GM21515 (cell line): ENCODE data around the gene ESR2.
"Not testable (repeated sequence)": the region's sequence is repeated elsewhere in the genome, so short reads cannot be mapped to it uniquely, and the experiment has no call there.

Source experiments
- ATAC-seq: cut with Tn5 transposase; IDR thresholded peaks from one replicate; pipeline ENCODE4 v1.9.1; 2021; ENCODE audit not compliant: unreplicated experiment

The ESR2 gene

DNA sequence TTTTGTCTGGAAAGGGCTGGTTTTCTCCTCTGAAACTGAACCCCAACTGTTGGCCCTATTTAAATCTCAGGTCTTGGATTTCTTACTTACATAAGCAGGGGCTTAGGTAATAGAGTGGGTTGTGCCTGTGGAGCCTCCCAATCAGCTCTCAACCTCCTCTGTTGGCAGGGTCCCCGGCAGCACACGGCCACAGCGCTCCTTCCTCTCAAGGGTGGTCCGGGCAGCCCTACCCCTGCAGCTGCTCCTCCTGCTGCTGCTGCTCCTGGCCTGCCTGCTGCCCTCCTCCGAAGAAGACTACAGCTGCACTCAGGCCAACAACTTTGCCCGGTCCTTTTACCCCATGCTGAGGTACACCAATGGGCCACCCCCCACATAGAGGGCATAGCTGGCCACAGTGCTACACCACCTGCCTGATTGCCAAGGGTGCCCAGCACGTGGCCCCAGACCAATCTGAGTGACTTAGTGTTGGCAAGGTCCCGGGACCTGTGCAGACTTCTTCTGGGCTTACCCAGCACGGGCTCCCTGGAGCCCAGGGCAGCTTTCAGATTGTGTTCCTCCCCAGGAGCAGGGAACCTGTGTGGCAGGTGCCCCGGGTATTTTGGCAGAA lies 68.9 kb downstream of the ESR2 start:
- ATAC-seq = no peak

DNA sequence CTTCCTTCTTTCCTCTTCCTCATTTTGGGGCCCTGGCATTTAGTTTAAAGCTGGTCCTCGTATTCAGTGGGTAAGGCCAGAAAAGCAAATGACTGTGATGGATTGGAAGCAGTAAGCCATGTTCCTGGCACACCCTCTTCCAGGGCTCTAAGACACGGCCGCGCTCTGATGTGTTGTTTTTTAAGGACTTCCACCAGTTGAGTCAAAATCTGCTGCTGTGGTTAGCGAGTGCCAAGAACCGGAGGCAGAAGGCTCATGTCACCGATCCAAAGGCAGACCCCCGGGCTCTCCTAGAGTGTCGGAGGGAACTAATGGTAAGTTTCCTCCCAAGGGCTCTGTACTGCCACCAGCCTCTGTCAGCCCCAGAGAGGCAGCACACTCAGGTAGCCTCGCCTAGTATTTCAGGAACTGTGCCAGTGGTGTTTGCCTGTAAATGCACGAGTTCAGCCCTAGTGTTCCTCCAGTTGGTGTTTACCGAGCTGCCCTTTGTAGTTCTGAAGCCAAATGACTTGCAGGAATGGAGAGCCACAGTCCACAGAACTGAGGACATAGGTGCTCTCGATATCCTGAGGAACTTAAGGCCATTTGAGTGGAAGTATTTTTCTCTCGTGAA lies 72.7 kb downstream of the ESR2 start:
- ATAC-seq = no peak

DNA sequence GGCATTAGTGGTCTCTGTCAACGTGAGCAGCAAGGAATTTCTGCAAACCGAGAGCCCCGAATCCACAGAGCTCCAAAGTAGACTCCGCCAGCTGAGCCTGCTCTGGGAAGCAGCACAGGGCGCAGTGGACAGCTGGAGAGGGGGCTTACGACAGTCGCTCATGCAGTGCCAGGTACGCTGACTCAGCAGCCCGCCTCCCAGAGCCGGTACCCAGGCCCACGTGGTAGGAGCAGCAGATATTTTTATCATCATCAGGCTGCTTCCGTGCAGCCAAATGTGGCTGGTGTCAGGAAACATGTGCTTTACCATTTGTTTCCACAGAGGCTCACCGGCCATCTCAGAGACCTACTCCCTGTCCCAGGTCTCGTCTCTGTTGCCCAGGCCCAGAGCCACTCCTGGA lies 73.7 kb downstream of the ESR2 start:
- no peak for ATAC-seq

DNA sequence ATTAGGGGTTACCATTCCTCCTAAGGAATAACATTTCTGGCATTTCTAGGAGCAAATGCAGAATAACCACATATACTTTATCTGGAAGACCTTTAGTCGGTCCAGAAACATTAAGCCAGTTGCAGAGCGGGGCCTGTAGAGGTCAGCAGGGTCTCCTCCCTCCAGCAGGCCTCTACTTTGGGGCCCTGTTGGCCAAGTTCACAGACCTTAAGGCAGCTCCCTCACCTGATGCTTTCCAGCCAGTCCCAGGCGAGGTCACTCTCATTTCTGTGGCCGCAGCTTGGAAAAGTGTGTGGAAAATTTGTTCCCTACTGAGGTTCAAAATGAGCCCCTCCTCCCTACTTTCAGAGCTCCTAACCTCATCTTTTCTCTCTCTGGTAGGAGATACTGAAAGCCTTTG lies 74.1 kb downstream of the ESR2 start:
- no peak for ATAC-seq

DNA sequence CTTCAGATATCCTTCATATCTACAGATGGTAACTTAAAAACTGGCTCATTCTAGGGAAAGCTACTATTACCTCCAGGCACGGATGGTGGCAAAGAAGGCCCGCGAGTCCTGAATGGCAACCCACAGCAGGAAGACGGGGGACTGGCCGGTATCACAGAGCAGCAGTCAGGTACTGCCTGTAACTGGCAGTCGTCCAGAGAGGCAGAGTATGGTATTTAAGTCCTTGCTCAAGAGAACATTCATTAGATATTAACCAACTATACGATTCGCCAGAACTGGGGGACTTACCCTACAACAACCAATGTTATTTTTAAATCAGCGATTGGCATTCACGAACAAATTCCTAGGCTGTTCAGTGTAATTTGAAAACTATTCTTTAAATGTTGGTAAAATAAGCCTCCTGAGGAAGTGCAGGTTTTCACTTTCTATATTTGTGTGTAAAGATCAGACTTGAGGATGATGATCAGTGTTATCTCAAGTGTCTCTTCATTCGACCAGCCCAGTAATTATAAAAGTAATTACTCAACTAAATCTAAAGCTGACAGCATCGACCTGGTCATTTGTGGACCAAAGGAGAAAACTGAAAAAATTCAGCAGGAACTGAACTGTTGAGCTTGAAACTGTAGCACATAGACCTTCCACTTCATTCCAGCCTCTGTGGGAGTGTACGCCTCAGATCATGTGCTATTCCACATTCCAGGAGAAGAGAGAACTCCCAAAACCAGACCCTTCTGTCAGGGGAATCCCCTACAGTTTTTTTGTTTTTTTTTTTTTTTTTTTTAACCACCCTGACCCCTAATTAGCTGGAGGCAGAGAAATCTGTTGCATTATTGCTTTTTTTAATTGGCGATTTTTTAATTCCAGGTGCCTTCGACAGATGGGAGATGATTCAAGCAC lies 75.6 kb downstream of the ESR2 start:
- ATAC-seq = no peak

DNA sequence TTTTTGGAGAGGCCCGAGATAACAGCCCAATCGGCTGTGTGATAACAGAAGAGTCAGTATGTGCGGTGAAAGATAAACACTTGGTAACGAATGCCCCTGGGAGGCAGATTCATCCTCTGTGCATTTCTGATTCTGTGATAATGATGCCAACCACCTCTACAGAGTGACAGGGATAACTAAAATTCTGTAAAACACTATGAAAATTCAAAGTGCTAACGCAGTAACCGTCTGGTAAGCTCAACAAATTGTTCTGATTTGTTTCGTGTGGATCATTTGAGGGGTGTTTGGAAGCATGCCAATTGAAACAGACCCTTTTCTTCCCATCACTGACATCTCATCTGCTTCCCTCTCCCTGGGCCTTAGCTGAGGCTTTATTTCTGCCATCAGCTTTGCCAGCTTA lies 76.3 kb downstream of the ESR2 start:
- ATAC-seq = no peak

DNA sequence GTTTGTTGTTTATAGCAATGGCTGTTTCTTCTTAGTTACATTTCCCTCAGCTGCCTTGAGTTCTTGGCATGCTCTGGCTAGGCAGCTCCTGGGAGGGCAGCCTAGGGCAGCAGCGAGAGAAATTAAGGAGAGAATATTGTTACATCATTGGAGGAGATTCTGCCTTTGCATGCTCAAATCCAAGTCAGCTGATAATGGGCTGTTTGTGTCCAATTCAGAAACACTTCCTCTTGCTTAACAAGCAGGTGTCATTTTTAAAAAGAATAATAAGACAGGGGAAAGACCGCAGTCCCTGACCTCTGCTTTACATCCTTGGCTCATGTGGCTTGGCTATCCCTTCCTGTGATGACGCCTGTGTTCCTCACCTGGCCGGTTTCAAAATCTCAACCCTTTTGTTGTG lies 76.9 kb downstream of the ESR2 start:
- no peak for ATAC-seq

DNA sequence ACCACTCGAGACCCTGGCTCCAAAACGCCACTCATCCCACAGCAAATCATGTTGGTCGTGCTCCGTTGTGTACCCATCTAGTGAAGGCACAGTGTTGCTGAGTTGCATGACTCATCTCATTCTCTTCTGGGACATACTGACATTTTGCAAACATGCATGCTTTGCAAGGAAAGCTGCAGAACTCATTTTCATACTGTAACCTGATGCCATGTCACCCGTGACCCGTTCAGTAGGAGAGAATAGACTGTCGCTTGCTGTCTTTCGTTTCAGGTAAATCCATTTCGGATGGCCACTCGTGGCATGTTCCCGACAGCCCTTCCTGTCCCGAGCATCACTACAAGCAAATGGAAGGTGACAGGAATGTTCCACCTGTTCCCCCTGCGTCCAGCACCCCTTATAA lies 78.2 kb downstream of the ESR2 start:
- no peak for ATAC-seq

DNA sequence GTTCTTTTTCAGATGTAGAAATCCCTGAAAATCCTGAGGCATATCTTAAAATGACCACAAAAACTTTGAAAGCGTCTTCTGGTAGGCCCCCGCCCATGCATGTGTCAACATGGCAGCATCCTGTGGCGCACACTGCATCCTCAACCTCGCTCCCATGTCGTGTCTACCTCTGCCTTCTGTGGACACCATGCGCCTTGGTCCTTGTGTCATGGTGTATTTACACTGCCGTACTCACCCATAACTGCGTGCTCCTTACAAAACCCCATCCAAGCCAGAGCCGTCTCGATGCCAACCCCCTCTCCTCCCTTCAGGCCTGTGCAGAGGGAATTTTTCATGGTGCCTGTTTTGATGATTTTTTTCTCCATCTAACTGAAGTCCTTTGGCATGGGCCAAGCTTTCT lies 78.9 kb downstream of the ESR2 start:
- ATAC-seq = no peak

DNA sequence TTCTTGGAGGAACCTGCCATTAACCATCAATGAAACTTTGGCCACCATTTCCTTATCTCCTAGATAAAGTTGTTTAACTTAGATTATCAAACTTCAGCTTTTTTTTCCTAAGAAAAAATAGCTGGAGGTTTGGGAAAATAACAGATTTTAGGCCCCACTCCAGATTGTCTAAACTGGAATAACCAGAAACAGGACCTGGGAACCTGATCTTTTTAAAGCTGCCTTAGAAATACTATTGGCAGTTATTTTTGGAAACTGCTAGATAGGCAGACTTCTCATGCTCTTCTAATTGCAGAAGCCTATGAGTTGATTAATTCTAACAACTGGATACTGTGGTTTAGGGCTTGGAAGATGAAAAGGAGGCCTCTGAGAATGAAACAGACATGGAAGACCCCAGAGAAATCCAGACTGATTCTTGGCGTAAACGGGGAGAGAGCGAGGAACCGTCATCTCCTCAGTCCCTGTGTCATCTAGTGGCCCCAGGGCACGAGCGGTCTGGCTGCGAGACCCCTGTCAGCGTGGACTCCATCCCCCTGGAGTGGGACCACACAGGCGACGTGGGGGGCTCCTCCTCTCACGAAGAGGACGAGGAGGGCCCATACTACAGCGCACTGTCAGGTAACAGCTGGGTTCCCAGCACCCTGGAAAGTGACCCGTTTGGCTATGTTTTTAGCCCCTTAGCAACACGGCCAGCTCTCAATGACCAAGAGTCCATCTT lies 80.2 kb downstream of the ESR2 start:
- ATAC-seq = no peak

DNA sequence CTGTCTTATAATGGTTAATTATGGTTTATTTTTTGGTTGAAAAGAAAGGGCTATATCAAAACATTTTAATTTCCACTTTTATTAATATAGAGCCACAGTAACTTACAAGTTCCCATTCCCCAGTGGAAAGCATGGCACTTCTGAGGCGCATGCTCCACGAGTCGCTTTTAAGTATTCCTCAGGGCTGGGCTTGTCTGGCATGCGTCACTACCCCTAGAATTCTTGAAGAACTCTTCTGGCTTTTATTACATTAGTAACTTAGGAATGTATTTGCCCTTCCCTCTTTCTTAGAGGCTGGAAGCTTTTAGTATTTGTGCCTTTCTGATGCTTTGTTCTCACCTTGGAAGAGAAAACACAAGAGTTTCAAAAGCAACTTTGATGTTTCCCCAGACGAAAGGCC lies 81.1 kb downstream of the ESR2 start:
- no peak for ATAC-seq

DNA sequence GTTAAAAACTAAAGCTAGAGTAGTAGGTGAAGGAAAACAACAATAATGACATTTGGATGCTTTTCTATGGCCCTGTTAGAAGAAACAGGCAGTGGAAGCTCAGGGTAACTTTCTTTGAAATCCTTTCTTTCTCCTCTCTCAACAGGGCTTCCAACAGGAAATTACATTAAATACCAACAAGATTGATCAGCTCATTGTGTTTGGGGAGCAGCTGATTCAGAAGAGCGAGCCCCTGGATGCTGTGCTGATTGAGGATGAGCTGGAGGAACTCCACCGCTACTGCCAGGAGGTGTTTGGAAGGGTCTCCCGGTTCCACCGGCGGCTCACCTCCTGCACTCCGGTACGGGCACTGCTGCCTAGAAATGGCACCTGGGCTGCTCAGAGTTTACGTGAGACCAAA lies 81.5 kb downstream of the ESR2 start:
- ATAC-seq = no peak

DNA sequence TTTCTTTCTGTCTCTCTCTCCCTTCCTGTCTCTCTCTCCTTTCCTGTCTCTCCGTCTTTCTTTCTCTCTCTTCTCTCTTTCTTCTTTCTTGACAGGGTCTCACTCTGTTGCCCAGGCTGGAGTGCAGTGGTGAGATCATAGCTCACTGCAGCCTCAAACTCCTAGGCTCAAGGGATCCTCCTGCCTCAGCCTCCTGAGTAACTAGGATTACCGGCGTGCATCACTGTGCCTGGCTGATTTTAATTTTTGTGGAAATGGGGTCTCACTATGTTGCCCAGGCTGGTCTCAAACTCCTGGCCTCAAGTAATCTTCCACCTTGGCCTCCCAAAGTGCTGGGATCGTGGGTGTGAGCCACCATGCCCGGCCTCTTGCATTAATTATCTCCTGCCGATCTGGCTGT lies 83.3 kb downstream of the ESR2 start:
- not testable (repeated sequence) for ATAC-seq

DNA sequence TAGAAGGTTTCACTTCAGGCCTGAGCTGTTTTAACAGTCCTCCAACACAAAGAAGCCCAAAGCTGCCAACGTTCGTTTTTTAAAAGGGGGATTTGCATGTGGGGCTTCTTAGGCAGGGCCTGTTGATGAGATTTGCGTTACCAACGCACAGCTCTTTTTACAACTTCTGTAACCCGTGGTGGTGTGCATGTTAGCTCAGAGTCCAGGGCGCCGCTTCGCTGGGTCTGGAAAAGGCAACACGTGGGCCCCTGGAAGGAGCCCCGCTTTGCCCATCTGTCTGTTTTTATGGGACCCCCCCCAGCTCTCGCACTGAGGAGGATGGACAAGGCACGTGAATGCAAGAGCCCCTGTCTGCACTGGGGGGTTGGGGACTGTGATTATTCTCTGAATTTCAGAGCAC lies 84.0 kb downstream of the ESR2 start:
- ATAC-seq = no peak

DNA sequence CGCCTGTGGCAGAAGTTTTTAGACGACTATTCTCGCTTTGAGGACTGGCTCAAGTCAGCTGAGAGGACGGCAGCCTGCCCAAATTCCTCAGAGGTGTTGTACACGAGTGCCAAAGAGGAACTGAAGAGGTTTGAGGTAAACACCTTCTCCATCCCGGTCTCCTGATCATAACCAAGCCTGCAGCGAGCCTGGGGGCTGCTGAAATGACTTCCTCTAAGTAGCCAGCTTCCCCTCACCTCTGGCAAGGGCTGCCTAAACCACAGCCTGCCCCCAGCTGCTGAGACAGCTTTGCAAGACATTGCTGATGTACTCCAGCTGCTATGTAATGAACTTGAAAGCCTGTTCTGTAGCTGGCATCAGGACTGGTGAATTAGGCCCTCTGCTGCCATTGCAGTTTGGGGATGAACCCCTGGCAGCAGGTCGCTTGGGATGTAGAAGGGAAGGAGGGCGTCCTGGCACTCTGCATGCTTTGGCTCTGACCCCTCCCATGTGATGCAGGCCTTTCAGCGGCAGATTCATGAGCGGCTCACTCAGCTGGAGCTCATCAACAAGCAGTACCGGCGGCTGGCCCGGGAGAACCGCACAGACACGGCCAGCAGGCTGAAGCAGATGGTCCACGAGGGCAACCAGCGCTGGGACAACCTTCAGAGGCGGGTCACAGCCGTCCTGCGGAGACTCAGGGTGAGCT lies 84.6 kb downstream of the ESR2 start:
- ATAC-seq = no peak

DNA sequence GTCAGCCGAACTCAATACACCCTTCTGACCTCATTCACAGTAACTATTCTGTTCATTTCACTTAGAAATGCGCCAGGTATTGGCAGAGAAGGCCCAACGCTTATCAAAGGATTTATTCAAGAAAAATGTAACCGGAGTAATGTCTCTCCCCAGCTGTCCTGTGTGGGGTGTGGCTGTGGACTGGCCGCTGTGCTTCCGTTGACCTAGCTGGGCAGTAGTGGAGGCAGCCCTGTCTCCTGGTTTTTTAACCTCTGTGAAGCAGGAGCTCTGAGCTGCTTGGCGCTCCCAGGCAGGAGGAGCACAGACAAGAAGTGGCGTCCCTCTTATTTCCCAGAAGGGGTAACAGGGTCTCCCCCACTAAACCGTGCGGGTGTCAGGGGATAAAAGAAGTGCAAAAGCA lies 85.2 kb downstream of the ESR2 start:
- no peak for ATAC-seq

DNA sequence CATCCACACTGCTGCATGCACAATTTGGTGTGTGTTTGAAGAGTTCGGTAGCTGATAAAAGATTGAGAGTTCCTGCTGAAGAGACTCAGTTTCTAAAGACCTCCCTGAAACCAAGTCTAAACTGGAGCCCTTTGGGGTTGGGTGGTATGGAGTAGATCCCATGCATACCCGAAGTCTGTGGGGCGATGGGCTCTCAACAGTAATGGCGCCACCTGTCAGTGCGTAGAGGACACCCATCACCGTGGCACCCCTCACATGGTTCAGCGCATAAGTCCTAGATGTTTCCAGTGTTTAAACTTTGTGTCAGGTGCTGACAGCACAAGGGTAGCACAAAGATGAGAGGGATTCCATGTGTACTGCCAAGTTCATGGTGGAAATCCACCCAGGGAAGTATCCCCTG lies 85.9 kb downstream of the ESR2 start:
- ATAC-seq = no peak

DNA sequence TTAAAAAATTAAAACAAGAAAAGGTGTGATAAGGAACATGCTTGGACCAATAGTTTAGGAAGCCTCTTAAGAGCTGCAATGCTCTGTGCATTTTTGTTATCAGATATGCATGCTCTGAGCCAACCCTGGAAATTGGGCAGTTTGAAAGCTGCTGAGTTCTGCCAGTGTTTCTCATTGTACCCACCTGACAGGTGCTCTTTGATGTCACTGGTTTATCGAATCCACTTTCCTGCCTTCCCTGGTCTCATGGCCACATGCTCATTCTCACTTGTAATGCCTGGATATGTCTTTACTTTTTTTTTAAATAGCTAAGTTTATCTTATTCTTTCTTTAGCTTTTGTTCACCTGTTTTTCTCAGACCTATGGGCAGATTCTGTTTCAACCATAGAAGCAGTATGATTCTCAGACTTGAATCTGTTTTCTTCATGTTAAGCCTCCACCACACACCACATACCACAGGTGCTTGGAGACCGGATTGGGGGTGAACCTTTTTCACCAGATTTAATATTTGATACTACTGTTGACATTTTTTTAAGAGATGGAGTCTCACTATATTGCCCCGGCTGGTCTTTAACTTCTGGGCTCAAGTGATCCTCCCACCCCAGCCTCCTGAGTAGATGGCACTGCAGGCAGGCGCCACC lies 90.7 kb downstream of the ESR2 start:
- no peak for ATAC-seq

DNA sequence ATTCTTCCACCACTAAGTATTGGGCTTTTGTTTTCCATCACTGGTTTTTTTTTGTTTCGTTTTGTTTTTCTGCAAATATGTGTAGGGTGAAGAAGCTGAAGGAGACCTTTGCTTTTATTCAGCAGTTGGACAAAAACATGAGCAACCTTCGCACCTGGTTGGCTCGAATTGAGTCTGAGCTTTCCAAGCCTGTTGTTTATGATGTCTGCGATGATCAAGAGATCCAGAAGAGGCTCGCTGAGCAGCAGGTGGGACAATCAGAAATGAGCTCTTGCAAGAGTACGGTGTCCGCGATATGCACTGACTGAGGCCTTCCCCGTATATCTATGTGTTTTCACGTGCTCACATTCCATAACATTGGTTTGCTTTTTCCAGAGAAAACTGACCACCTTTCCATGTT lies 91.5 kb downstream of the ESR2 start:
- ATAC-seq = no peak

DNA sequence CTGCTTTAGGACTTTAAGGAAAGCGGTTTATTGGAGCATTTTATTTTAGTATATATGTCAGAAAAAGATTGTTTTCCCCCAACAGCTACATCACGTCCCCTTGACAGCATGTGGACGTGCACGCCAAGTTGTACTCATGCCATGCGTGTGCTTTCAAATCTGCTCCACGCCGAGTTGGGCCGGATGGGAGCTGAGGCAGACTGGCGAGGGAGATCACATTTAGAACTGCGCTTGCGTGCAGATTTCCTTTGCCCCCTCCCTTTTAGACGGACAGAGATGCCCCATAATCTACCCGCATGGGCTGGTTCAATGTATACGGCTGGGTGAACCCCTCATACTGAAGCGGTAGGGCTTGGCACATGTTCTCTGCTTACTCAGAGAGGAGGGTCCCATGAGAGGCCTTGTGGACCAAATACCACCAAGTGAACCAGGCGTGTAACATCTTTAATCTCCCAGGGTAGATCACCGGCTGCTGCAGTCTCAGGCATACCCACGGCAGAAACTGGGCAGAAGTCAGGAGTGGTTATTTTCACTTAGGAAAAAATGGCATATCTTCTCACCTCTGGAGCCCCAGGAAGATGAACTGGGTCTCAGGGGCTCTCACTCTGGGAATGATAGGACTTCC lies 92.1 kb downstream of the ESR2 start:
- ATAC-seq = no peak
